AG09319 (cell line): ENCODE results near the gene CSAD.
A peak's percentile ranks its signal among the peaks of the same experiment; 100 is the strongest.

Experiments used
- DNase-seq: peaks from one replicate; pipeline ENCODE4 v3.0.0-alpha.2; 2010; ENCODE audit warnings: low read depth; ENCODE audit errors: extremely low read depth
- TF ChIP-seq, protein P1 (sequence below): IDR thresholded peaks from 2 replicates; pipeline ENCODE4 v1.5.1; 2011; ENCODE audit warnings: low read depth, mild to moderate bottlenecking, inconsistent platforms, low read length, moderate library complexity

The CSAD gene

DNA sequence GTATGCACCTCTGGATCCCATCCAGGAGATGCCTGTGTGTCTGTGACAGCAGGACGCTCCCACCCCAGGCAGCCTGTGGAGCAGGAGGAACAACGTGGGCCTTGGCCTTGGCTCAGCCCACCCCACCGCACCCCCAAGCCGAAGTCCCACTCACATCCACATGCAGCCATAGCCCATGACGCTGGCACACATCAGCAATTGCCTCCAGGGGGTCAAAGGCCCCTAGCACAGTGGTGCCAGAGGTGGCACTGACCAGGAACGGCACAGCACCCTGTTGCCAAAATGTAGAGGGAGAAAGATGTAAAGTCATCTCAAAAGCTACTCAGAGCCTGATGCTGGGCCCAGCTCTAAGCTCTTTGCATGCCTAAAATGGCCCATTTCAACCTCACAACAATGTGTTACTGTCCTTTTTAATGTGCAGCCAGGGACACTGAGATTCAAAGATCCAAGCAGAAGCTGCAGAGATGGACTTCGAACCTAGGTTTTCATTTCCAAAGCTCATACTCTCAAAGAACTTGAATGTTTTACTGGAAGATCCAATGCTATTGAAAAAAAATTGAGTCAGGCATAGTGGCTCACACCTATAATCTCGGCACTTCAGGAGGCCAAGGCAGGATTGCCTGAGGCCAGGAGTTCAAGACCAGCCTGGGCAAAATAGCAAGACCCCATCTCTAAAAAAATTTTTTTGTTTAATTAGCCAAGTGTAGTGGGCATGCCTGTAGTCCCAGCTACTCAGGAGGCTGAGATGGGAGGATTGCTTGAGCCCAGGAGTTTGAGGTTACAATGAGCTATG lies 19.4 kb downstream of the CSAD start:
- TF ChIP-seq, protein P1, sequence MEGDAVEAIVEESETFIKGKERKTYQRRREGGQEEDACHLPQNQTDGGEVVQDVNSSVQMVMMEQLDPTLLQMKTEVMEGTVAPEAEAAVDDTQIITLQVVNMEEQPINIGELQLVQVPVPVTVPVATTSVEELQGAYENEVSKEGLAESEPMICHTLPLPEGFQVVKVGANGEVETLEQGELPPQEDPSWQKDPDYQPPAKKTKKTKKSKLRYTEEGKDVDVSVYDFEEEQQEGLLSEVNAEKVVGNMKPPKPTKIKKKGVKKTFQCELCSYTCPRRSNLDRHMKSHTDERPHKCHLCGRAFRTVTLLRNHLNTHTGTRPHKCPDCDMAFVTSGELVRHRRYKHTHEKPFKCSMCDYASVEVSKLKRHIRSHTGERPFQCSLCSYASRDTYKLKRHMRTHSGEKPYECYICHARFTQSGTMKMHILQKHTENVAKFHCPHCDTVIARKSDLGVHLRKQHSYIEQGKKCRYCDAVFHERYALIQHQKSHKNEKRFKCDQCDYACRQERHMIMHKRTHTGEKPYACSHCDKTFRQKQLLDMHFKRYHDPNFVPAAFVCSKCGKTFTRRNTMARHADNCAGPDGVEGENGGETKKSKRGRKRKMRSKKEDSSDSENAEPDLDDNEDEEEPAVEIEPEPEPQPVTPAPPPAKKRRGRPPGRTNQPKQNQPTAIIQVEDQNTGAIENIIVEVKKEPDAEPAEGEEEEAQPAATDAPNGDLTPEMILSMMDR = no peak
- DNase-seq = no peak

DNA sequence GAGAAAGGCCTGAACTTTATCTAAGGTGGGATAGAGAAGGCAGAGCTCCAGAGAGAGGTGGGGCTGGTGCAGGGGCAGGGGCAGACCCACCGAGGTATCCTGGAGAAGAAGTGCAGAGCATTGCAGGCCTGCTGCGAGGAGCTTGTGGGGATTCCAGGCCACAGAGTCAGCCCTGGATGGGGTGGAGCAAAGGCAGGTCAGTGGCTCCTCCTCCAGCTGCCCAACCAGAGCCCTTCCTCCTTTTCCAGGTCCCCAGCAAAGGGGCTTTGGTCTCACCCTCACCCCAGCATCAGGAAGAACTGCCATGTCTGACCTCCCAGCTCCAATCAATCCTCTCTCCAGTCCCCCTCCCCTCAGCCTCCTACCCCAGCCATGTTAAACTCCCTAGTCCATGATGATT lies 20.1 kb downstream of the CSAD start:
- TF ChIP-seq, protein P1 = no peak
- DNase-seq = no peak

DNA sequence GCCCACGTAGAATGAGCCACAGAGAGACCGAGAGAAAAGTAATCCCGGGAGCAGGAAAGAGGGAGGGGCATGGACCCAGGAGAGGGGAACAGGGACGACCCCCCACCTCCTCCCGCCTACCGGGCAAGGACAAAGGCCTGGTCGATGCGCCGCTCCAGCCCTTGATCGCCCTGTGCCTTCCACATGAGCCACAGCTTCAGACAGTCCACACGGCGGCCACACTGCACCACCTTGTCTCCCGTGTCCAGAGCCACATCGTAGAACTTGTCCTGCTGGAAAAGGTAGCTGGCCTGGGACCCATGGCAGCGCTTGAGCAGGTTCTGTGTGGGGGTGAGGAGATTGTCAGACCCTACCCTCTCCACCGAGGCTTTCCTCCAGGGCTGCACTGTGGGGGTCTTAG lies 20.7 kb downstream of the CSAD start:
- TF ChIP-seq, protein P1 = no peak
- DNase-seq = no peak

DNA sequence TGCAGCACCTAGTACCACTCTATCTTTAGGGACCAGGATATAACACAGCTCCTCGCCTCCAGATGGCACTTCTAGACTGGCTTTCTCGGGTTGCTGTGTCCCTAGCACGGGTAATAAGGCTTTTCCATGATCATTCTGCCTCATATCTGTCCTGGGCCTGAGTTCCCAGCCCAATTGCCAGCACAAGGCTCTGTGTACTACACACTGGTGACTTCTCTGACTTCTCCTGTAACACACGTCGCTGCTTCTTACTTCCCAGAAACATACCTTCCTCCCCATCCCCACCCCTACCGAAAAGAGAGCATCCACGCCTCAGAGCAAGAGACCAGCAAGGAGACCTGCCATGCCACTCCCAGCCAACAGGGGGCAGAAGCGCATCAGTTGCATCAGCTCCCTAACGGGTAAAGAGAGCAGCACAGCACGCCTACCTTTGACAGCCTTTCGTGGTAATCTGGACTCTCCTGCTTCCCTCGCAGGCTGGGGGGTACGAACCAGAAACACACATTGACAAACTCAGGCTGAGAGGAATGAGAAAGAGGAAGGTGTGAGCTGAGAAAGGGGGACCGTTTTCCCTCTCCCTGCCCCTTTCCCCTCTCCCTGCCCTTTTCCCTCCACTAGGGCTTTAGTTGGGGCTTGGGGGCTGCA lies 21.4 kb downstream of the CSAD start:
- DNase-seq = peak; percentile 47
- TF ChIP-seq, protein P1 = peak; percentile 100

DNA sequence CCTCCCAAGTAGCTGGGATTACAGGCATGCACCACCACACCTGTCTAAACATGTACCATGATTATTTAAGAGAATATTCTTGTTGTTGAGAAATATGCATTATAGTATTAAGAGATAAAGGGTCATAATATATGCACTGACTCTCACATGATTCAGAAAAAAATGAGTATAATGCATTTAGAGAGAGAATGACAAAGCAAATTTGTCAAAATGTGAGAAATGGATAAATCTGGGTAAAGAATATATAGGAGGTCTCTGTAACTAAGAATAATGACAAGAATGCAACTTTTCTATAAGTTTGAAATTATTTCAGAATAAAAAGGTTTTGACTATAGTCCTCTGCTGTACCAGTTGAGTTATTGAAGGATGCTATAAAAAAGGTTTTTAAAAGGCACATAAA lies 28.3 kb downstream of the CSAD start:
- TF ChIP-seq, protein P1 = no peak
- DNase-seq = no peak

DNA sequence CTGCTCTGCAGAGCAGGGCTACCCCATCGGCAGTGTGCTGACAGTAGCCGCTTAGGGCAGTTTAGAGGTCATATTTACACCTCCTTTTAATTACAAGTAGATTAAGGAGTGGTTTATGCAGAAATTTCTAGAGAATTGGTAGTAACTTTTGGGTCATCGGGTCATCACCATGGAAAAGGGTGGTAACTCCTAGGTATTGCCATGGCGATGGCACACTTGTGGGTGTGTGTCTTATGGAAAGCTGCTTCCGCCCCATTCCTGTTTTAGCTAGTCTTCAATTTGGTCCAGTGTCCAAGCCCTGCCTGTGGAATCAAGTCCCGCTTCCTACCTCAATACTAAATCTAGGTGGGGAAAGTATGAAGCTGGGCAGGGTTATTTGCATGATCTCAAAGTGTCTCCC lies 29.7 kb downstream of the CSAD start:
- TF ChIP-seq, protein P1 = no peak
- no peak for DNase-seq

DNA sequence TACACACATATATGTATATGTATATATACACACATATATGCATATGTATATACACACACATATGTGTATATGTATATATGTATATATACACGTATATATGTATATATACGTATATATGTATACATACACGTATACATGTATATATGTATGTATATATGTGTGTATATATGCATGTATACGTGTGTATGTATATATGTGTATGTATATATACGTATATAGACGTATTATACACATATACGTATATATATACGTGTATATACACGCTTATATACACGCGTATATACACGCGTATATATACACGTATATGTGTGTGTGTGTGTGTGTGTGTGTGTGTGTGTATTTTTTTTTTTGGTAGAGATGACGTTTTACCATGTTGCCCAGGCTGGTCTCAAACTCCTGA lies 33.1 kb downstream of the CSAD start:
- TF ChIP-seq, protein P1 = no peak
- no peak for DNase-seq
